Measurements from ENCODE around the gene KCNQ1. TPM values are rescaled to one million over a fixed set of nuclear protein-coding genes. Genes with fewer than 3 reads are reported as not detected.

The KCNQ1 gene
- total and polyA plus RNA-seq, 4 donors, result 15.4 to 41.7 (median 26.2) TPM

DNA sequence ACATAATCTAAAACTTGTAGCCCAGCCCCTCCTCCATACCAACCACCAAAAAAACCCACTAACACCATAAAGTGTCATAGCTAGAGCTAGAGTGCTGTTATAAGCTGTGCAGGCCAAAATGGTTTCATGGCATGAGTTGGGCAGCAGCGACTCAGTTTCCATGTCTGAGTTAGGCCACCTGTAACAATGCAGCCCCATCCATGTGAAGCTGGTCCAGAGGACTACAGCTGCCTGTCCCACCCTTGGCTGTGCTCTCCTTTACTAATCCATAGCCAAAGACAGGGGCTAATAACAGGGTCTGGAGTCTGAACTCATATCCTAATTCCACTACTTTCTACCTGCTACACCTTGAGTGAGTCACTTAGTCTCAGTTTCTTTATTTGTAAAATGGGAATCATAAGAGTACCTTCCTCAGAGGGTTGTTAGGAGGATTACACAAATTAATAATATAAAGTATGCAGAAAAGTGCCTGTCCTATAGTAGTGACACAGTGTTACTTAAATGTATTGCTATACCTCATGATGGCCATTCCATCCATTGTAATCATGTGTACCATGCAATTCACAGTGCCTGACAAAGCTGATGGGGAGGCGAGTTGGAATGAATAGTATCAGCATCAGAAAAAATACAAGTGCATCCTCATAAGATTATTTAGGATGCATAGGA lies 234.3 kb downstream of the KCNQ1 start:
- Histone ChIP-seq H3K4me3 (no peak overlapping the region), H3K9me3 (ENCODE audit: control insufficient read depth in 4 of 4, insufficient read depth in 3 of 4, low read length in 3 of 4) (no peaks in the 10 kb centered on the region), H3K4me1 (ENCODE audit: control insufficient read depth in 5 of 5, insufficient read depth in 5 of 5, low read length in 5 of 5) (peaks cover 0 to 22% (median 10%) of the 10 kb centered on the region in 5 donors), H3K27ac (ENCODE audit: low read depth in 1 of 2, low read length in 1 of 2) (no peak overlapping the region), H3K36me3 (ENCODE audit: control insufficient read depth in 4 of 4, insufficient read depth in 4 of 4, low read length in 4 of 4) (no peaks in the 10 kb centered on the region), H3K9ac (ENCODE audit: insufficient read depth in 1 of 2, low read length in 2 of 2) (no peak overlapping the region), H3K27me3 (ENCODE audit: control insufficient read depth in 3 of 3, insufficient read depth in 3 of 3, low read length in 2 of 3) (no peaks in the 10 kb centered on the region)
- 93 to 98% methylated on average over 2 of the region's 2 CpGs for WGBS, 2 donors
- ATAC-seq (ENCODE audit: insufficient read depth, low FRiP score) (no peak), DNase-seq (no peak)
- TF ChIP-seq, protein P1, sequence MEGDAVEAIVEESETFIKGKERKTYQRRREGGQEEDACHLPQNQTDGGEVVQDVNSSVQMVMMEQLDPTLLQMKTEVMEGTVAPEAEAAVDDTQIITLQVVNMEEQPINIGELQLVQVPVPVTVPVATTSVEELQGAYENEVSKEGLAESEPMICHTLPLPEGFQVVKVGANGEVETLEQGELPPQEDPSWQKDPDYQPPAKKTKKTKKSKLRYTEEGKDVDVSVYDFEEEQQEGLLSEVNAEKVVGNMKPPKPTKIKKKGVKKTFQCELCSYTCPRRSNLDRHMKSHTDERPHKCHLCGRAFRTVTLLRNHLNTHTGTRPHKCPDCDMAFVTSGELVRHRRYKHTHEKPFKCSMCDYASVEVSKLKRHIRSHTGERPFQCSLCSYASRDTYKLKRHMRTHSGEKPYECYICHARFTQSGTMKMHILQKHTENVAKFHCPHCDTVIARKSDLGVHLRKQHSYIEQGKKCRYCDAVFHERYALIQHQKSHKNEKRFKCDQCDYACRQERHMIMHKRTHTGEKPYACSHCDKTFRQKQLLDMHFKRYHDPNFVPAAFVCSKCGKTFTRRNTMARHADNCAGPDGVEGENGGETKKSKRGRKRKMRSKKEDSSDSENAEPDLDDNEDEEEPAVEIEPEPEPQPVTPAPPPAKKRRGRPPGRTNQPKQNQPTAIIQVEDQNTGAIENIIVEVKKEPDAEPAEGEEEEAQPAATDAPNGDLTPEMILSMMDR (IDR thresholded peaks at IDR 0.05; ENCODE audit: control extremely low read depth, extremely low read depth), result no peak

DNA sequence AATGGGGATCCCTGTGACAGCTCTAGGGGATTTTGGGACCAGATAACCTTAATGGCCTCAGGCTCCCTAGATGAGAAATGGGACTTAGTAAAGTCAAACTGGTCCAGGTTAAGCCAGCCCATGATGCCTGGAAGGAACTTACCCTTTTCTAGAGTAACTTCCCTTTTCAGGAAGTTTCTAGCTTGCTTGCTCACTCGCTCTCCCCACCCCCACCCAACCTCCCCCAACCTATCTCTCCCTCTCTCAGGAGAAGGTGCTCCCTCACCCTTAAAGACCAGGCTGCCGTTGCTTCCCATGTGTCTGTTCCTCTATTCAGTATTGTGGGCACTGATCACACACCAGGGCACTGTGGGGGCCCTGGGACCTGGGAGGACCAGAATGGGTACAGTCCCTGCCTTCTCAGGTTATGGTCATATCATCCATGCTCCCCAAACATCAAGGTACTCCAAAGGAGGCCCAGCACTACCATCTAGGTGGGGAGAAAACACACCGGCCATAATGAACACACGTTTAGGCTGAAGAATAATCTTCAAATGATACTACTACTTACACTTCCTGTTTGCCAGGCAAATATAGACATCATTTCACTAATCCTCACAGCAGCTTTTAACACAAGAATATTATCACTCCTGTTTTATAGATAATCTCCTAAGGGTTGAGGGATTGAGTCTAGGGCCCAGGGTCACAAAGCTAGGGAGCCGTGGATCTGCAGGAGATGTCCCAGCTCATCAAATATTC lies 236.8 kb downstream of the KCNQ1 start:
- TF ChIP-seq, protein P1 (IDR thresholded peaks at IDR 0.05; ENCODE audit: control extremely low read depth, extremely low read depth), result no peak
- ATAC-seq (ENCODE audit: insufficient read depth, low FRiP score) (no peak), DNase-seq (peak in 1 of 3 donors; percentile 3)
- Histone ChIP-seq H3K27ac (ENCODE audit: low read depth in 1 of 2, low read length in 1 of 2) (no peak overlapping the region), H3K36me3 (ENCODE audit: control insufficient read depth in 4 of 4, insufficient read depth in 4 of 4, low read length in 4 of 4) (peaks cover 0 to 2% (median 0%) of the 10 kb centered on the region in 4 donors), H3K4me1 (ENCODE audit: control insufficient read depth in 5 of 5, insufficient read depth in 5 of 5, low read length in 5 of 5) (peaks cover 0 to 8% (median 3%) of the 10 kb centered on the region in 5 donors), H3K9ac (ENCODE audit: insufficient read depth in 1 of 2, low read length in 2 of 2) (no peak overlapping the region), H3K27me3 (ENCODE audit: control insufficient read depth in 3 of 3, insufficient read depth in 3 of 3, low read length in 2 of 3) (no peaks in the 10 kb centered on the region), H3K4me3 (no peak overlapping the region), H3K9me3 (ENCODE audit: control insufficient read depth in 4 of 4, insufficient read depth in 3 of 4, low read length in 3 of 4) (no peaks in the 10 kb centered on the region)
- WGBS, 2 donors, result 51 to 72% methylated on average over 5 of the region's 5 CpGs

DNA sequence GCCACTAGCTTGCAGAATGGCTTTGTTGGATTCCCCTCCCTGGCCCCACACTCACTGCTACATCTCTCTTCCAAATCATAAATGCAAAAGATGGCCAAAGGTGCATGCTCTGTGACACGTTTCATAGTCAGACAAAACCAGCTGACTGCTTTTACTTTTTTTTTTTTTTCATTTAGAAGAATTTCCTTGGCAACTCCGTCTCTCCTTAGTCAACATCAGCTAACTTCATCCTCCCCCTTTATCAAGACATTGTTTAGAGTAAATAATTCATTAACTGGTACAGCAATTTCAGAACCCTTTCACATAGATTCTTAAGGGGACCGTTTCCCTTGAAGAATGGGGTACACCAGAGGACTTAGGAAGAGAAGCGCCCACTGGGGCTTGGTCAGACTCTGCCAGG lies 239.0 kb downstream of the KCNQ1 start:
- Histone ChIP-seq H3K9ac (ENCODE audit: insufficient read depth in 1 of 2, low read length in 2 of 2) (no peak overlapping the region), H3K4me1 (ENCODE audit: control insufficient read depth in 5 of 5, insufficient read depth in 5 of 5, low read length in 5 of 5) (peaks cover 0 to 23% (median 17%) of the 10 kb centered on the region in 5 donors), H3K4me3 (no peak overlapping the region), H3K27me3 (ENCODE audit: control insufficient read depth in 3 of 3, insufficient read depth in 3 of 3, low read length in 2 of 3) (no peaks in the 10 kb centered on the region), H3K27ac (ENCODE audit: low read depth in 1 of 2, low read length in 1 of 2) (no peak overlapping the region), H3K36me3 (ENCODE audit: control insufficient read depth in 4 of 4, insufficient read depth in 4 of 4, low read length in 4 of 4) (peaks cover 0 to 2% (median 0%) of the 10 kb centered on the region in 4 donors), H3K9me3 (ENCODE audit: control insufficient read depth in 4 of 4, insufficient read depth in 3 of 4, low read length in 3 of 4) (no peaks in the 10 kb centered on the region)
- WGBS, 2 donors, result 86 to 92% methylated on average over 4 of the region's 4 CpGs
- no peak for ATAC-seq (ENCODE audit: insufficient read depth, low FRiP score)
- TF ChIP-seq, protein P1 (IDR thresholded peaks at IDR 0.05; ENCODE audit: control extremely low read depth, extremely low read depth), result no peak
- peak in 2 of 3 donors; percentile 11 to 46 for DNase-seq
